NOMO-1 treated with DMSO at 0.1 percent for 48 hours (cell line): ENCODE results near the gene JARID2.

Source experiments
- DNase-seq: peaks from one replicate; lab custom pipeline; 2025; ENCODE audit not compliant: unreplicated experiment; lab: John Stamatoyannopoulos, UW

Gene JARID2

DNA sequence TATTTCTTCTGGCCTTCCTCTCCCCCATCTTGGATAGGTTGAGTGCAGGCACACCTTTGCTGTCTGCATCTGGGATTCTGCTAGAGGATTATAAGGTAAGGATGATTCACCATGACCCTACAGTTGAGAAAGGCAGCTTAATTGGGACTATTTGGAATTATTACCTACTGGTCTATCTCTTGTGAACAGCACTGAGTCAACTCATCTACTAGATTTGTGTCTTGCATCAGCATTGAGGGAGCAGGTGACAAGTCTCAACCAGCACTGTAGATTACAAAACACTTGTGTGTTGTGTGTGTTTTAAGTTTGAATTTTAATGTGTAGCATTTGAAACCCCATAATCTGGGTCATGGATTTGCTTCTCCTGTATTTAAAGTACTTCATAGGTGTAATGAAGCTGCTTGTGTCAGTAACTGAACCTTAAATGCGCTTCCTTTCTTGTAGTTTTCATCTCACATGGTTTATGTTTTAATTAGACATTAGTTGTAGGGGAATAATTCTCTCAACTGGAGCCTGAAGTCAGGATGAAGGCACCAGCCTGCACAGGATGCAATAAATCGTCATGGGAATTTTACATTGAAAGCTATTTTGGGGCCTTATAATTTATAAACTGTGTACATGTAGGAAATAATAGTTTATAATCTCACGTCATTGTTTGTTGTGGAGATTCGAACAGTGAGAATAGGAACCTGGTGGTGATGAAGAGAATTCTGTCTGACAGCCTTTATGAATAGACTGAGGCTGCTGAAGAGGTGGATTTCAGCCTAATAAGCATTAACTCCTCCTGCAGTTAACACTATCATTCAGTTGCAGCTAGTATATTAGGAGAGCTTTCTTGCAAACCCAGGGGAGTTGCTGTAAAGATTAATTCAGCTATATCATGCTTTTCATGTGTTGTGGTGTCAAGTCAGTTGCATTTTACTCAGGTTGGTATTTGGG lies 125.1 kb downstream of the JARID2 start:
- no peak for DNase-seq

DNA sequence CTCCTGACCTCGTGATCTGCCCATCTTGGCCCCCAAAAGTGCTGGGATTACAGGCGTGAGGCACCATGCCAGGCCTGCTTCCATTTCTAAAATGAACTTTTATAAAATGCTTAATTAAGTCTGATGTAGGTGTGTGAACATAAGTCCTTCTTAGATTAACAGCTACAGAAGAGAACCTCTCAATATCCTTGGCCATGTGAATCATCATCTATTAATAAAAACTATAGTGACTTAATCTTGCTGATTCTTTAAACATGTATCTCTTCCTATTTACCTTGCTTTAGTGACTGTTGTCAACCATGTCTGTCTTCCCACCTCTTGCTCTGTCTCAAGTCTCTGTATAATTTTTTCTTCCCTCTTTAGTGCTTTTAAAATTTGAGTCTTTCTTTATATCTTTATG lies 127.1 kb downstream of the JARID2 start:
- DNase-seq = no peak

DNA sequence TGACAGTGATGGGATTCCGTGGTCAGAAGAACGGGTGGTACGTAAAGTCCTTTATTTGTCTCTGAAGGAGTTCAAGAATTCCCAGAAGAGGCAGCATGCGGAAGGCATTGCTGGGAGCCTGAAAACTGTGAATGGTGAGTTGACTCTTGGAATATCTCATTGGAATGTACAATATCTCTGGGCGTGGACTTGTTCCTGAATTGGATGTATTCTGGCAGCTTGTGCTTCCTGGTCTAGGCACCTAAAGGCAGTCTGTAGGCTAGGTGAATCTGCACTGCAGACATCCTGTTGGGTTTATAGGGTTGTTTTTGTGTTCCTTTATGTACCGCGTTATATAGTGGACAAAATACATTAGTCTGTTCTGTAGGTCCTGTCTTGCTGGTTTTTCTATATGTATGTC lies 128.2 kb downstream of the JARID2 start:
- DNase-seq = no peak

DNA sequence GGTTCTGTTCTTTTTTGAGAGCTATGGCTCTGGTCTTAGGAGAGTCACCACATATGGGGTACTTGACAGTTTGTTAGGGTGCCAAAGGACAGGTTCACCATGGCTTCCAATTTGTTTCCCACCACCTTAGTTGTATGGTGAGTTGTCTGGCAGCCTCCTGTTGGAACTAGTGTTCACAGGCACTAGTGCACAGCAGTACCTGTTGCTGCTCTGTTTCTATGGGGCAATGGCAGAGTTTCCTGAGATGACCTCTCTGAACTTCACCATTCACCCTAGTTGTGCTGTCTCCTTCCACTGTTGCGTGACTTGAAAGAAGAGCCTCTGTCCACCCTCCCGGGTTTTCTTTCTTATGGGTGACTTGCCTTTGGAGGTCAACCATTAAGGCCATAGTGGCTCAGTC lies 129.1 kb downstream of the JARID2 start:
- DNase-seq = no peak

DNA sequence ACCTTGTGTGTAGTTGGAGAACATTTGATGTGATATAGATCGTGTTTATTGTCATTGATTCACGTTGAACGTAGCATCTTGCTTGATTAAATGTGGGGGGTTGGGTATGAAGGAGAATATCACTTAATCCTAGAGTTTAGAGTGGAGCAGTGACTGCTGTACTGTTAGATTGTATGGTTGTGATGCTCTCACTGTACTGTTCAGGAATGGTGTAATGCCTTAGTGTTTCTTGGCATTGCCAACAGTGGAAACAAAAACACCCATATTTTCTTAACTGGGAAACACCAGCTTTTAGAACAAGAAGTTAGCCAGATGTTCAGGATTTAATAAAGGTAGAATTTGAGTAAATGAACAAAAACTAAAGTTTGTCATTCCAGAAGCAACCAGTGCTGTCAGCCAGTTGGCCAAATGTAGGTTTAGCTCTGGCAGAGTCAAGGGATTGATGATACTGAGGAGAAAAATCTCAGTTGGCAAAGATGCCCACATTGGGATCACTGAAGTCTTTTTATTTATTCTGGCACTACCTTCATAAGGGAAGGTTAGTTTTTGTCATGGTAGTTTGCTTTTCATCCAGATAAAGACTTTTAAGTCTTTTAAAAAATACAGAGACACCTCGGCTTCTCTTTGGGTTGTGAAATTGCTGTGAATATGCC lies 129.9 kb downstream of the JARID2 start:
- DNase-seq = no peak

DNA sequence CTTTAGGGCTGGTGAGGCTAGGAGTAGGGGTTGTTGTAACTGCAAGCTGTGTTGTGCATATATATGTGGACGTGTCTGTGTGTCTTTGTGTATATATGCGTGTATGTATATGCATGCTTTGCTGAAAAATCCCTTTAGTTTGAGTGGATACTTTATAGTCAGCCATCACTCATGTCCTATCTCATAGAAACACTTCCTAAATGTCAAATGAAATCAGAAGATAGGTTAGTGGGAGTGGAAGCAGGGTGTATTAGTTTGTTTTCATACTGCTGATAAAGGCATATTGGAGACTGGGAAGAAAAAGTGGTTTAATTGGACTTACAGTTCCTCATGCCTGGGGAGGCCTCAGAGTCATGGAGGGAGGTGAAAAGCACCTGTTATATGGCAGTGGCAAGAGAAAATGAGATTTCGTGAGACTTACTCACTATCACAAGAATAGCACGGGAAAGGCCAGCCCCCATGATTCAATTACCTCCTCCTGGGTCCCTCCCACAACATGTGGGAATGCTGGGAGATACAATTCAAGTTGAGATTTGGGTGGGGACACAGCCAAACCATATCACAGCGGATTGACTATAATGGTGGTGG lies 131.1 kb downstream of the JARID2 start:
- no peak for DNase-seq

DNA sequence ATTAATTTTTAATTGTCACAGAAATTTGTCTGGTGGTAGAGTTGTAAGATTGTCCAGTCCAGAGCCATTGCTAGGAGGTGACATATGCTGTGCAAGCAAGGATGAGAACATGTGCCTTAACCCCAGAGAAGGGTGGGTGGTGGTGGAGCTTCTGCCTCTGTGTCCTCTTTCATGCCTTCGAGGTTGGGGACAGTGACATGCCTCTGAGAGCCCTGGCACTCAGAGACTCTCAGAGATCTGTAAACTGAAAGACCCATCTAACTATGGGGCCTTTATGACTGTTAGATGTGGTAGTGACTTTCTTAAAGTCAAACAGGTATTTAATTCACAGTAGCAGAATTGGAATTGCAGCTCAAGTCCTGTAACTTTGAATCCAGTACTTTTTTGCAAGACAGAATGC lies 132.4 kb downstream of the JARID2 start:
- DNase-seq = no peak

DNA sequence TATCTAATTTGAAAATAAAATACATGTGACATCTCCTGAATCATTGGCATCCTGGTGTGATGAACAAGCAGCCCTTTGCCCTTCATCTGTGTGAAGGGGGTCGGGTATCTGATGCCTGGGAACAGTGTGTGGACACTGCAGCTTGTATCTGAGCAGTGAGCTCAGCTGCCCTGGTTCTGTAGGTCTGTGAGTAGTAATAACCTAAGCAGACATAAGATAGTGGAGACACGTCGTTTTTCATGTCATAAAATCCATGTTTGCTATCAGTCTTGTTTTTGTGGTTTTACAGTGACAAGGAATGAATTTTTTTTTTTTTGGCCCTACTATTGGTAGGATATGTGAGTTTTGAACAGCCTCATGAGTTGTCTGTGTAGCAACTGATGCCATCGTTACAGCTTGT lies 133.0 kb downstream of the JARID2 start:
- no peak for DNase-seq

DNA sequence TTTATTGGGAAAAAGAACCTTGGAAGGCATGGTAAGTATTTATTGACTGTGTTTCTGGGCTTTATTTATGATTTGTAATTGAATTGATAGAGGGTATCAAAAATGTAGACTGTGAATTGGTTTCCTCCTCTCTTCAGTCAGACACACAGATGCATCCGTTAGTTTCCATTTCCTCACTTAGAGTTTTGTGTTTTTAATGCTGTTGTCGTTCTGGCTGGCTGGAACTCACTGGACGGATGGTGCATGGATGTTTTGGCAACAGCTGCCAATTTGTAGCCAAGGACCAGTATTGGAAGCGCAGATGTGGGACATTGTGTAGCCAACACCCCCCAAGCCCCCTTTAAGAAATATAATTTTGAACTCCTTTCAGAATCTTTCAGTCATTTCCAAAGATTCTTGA lies 134.5 kb downstream of the JARID2 start:
- no peak for DNase-seq

DNA sequence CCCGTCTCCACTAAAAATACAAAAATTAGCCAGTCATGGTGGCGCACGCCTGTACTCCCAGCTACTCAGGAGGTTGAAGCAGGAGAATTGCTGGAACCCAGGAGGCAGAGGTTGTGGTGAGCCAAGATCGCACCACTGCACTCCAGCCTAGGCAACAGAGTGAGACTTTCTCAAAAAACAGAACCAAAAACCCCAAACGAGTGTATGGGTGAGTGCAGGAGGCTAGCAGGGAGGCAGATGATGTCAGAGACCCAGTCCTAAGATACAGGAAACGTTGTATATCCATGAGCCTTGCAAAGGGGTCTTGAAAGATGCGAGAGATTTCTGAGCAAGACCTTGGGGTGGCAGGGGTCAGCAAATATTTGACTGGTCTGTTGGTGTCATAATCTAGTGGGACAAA lies 136.2 kb downstream of the JARID2 start:
- no peak for DNase-seq

DNA sequence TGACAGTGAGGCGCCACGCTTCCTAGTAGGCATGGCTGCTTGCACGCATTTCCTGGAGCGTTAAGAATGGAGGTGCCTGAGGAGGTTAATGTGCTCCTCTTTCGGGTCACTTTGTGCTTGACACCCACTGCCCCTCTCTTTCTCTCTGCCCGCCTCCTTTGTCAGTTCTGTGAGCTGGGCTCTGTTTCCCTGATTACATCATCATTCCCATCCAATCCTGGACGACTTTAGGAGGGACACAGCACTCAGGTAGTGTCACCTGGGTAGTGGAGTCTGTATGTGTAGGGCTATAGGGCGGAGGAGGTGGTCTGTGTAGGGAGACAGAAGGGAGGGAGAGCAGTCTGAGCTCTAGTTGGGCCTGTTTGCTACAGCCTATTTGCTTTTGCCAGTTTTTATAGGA lies 136.8 kb downstream of the JARID2 start:
- DNase-seq = no peak

DNA sequence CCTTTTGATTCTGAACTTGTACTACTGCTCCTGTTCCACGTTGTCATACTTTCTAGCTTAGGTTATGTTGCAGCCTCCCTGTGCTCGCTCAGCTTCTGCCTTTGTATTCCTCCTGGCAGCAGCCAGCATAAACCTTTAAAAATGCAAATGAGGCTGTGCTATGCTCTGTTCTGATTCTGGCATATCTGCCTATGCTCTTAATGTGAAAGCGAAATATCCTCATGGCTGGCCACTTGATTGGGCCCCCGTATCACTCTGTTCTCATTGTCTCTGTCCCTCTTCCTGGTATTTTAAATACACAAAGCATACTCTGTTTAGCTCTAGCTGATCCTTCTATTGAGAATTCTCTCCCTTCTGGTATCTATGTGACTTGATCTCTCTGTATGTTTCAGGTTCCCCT lies 139.0 kb downstream of the JARID2 start:
- DNase-seq = no peak

DNA sequence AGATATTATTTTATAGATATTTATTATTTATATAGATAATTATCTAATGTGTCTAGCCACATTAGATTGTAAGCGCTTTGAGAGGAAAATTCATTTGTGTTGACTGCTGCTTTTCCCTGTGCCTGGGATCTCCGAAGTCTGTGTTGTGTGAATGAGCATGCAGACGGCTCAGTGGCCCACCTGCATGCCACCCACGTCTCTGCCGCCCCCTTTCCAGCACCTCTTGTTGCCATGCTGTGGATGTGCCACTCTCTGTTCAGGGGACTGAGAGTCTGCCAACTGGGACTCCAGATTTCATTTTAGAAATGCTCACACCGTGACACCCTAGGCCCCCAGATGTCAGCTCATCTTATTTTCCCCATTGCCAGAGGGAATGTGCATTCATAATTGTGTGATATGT lies 139.7 kb downstream of the JARID2 start:
- DNase-seq = no peak

DNA sequence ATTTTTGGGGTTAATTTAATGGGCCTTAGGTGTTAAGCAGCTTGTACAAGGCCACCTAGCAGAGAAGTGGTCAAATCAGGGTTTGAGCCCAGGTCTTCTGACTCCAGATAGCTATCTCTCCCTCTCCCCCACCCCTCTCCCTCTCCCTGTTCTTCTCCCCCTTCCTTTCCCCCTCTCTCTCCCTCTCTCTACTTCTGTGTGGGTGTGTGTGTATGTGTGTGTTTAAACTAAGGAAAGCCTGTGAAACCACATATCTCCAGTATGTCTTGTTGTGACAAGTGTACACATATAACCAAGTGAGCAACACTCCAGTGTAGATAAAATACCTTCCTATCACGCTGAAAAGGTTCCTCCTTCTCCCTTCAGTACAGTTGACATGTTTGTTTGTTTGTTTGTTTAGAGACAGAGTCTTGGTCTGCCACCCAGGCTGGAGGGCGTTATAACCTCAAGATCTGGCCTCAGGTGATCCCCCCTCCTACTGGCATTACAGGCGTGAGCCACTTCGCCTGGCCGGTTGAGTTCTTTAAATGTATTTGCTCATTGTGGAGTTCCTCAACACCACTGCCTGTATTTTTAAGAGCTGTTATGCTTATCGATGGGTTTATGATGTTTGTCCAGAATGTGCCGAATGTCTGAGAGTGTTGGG lies 140.4 kb downstream of the JARID2 start:
- DNase-seq = no peak

DNA sequence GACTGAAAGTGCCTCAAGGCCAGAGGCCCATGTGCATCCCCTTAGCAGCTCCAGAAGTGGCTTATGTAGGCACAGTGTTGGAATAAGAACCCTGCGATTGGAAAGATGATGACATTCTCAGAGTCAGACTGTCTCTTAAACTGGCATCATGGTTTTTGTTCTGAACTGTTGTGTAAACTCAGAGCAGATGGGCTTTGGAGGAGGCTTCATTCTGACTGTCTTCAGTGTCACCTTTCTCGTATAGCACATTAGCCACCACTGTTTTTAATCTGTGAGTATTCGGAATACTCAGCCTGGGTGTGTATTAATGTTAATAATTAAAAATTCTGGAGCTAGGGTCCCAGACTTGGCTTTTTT lies 140.9 kb downstream of the JARID2 start:
- DNase-seq = no peak

DNA sequence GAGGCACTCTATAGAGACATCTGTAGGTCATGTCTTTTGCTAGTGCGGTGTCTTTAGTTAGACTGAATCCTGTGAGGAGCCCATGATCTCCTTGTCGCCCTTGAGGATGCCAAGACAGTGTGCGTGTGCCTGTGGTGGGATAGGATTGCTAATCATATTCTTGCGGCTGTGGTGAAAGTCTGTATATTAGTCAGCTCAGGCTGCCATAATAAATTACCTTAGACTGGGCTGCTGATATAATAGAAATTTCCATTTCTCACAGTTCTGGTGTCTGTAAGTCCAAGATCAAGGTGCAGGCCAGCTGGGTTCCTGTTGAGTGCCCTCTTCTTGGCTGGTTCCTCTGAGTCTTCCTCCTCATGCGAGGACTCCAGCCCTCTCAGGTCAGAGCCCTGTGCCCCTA lies 141.2 kb downstream of the JARID2 start:
- DNase-seq = no peak

DNA sequence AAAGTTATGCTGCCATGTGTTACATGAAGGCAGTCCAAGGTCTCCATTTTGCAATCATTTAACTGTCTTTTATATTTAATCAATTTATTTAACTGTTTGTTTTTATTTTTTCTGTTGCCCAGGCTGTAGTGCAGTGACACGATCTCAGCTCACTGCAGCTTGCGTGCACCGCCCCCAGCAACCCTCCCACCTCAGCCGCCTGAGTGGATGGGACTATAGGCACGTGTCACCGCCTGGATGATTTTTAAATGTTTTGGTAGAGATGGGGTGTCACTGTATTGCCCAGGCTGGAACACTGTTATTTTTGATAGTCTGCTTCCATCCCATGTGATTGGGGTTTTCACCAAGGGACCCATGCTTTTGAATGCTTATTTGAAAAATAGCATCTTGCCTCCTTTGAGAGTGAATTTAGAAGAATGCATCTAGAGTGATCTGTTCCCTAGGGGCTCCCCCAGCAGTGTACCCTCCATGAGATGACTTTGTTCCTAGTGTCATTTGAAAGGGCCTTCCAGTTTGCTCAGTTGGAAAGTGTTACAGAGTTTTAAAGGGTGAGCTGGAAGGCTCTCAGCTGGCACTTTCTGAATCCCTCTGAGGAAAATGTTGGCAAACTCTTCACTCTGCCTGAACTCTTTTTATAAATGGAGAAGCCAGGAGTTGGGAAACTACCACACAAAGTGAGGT lies 143.4 kb downstream of the JARID2 start:
- no peak for DNase-seq

DNA sequence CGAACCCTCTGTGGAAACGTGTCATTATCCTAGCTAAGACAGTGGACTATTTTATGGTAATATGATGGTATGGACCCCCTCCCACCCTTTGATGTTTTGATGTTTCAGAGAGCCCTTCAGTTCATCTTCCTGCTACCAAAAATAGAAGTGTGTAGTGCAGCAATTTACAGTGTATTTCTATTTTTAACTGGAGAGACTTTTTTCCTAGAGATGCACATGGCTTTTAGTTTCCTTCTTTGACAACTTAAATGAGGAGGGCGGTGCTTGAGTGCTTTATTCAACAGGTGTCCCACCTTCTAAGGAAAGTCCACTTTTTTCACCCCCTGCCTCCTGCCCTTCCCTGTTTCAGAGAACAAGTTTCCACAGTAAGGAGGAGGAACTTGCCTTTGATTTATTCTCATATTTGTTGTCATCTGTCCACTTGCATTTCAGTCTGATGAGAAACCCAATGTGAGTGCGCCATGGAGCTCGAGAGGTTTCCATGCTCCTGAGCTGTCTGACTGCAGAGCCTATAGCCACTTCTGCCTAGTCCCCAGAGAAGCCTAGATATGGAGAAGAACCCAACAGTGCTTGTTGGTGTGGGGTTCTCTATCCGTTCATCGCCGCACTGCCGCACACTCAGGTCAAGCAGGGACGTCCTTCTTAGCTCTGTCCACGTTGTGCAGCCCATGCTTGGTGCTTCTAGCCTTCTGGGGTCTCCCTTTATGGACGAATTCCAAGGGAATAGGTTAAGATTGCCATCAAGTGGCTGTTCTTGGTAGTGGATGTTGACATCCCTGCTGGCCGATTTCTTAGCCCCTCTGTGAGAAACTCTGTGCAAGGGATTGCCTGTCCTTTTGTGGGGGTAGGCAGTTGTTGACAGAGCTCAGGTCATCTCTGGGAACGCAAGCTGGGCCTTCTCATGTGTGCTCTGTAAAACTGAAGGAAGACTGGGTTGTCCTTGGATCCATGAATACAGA lies 144.2 kb downstream of the JARID2 start:
- DNase-seq = no peak

DNA sequence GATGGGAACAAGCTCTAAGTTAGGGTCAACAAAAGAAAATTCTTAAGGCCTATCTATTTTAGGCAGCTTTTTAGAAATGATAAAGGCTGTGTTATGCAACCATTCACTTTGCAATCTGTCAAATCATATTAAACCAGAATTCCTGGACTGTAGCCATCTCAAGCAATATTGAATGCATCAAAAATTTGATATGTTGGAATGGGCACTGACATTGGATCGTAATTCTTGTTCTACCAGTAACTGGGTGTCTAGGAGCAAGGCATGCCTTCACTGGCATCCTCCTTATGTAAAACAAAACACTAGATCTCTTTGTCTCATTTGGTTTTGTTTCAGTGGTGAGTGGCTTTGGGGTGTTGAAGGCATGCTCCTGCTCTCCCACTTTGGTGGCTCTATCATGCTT lies 145.6 kb downstream of the JARID2 start:
- no peak for DNase-seq

DNA sequence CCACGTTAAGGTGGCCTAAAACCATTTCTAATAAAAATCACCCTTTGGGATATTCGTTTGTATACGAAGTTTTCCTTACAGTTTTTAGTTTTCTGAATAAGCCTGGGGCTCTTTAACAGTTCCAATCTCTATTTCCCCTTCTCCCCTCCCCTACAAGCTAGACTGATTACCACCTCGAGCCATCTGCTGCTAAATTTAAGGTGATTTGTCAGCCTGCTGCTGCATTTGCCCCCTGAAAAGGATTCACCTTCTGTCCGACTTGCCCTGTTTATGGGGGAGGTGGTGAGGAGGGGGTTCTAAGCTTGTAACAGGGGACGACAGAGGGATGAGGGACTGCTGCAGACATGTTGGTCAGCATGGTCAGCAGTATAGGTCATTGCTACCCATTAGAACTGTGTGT lies 146.3 kb downstream of the JARID2 start:
- DNase-seq = no peak
